Suppressor macrophage treated with lipopolysaccharide for 1 hour (primary cell): Measurements from ENCODE around the gene USP32.
"Not testable (repeated sequence)": the region's sequence is repeated elsewhere in the genome, so short reads cannot be mapped to it uniquely, and the experiment has no call there.

Source experiments
- DNase-seq, 3 donors: peaks; one replicate each; pipeline ENCODE4 v3.0.0-alpha.2; 2020 to 2022

Gene USP32

DNA sequence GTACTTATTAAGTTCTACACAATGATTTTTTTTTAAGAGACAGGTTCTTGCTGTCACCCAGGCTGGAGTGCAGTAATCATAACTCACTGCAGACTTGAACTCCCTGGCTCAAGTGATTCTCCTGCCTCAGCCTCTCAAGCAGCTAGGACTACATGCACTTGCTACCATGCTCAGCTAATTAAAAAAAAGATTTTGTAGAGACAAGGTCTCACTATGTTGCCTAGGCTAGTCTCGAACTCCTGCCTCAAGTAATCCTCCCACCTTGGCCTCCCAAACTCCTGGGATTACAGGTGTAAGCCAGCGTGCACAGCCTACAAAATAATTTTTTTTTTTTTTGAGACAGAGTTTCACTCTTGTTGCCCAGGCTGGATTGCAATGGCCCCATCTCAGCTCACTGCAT lies 22.2 kb downstream of the USP32 start:
- DNase-seq: no peak

GRCh38 chr17:60363700-60364405 lies 28.1 kb downstream of the USP32 start:
- DNase-seq: no peak

DNA sequence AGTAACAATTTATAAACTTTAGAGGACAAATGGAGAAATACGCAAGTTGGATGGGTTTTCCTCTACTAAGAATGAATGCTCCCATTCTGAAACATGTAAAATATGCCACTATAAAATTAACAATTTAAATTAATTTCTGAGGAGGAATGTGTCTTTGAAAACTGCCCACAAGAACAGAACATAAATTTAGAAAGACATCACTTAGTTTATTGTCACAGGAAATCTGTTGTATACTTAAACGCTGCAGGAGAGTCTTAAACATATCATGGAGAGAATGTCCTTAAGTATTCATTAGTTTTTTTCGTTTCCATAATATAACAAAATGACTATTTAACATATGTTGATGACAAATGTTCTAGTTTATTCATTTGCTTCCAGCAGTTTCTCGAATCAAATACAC lies 29.6 kb downstream of the USP32 start:
- no peak for DNase-seq

GRCh38 chr17:60361889-60362288 lies 30.0 kb downstream of the USP32 start:
- DNase-seq: no peak

GRCh38 chr17:60359415-60359814 lies 32.5 kb downstream of the USP32 start:
- DNase-seq: no peak

DNA sequence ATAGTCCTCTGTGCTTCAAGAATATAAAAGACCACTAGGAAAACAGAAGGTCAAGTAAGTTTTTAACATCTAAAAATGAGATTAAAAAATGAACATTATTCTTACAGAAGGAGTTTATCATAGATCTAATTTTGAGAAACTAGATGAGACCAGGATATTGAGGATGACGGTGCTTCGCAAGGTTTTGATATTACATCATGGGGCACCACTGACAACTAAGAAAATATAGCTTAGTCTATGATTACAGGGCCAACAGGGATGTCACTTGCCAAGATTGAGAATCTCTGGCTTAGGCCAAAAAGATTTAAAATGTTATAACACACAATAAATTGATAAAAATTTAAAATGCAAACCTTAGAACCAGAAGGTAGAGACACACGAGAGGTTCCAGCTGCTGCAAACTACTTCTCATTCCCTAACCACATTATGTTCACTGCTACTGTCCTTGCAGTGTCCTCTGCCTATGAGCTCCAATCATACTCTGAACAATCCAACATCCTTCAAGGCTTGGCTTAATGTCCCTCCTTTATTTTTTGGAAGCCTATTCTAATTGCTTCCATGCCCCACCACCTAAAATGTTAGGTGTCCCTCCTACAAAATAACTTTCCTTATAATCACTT lies 33.2 kb downstream of the USP32 start:
- no peak for DNase-seq

GRCh38 chr17:60356940-60357339 lies 35.0 kb downstream of the USP32 start:
- no peak for DNase-seq

DNA sequence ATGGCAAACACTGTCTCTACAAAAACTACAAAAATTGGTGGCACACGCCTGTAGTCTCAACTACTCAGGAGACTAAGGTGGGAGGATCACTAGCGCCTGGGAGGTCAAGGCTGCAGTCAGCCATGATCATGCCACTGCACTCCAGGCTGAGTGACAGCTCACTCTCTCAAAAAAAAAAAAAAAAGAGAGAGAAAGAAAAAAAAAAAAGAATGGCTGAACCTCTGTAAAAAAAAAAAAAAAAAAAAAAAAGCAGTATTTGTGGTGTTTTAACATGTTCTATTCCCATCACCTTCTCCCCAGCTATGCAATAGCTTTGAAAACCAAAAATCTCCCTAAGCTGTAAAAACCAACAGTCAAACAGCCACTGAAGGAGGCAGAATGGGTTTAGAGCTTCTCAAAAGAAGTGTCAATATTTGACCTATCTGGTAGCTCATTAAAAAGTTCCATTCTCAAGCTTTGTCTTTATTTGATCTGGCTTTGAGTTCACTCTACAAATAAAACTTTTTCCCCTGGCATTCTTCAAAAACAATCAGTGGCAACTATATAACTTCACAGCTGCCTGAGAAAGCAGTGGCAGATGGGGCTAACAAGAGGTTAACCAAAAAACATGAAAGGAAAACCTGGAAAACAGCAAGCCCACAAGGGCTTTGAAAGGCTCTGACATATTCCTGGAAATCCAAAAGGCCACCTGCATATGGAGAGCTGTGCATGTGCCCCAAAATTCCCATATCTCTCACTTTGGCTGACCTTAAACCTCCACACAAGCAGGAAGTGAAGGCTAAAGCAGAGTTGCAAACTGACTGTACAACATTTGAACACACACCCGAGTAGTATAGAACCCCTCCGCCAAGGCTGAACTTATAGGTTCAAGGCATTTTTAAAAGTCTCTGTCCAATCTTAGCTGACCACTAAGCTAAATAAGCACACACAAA lies 36.0 kb downstream of the USP32 start:
- no peak for DNase-seq

GRCh38 chr17:60354223-60354622 lies 37.7 kb downstream of the USP32 start:
- no peak for DNase-seq

GRCh38 chr17:60353773-60354172 lies 38.2 kb downstream of the USP32 start:
- no peak for DNase-seq

DNA sequence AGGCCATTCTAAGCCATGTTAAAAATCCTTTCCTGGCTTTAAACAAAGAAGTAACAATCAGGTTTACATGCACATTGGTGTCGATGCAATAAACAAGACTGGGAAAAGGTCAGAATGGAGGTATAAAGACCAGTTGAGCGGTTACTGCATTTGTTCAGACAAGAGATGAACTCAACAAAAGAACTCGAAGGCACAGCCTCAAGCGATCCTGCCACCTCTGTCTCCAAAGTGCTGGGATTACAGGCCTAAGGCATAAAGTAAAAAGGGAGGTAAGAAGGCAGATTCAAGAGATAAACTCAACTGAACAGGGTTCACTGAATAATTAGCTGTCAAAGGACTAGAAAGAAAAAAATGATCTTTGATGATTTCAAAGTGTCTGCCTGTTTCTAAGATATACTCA lies 39.4 kb downstream of the USP32 start:
- DNase-seq: no peak

DNA sequence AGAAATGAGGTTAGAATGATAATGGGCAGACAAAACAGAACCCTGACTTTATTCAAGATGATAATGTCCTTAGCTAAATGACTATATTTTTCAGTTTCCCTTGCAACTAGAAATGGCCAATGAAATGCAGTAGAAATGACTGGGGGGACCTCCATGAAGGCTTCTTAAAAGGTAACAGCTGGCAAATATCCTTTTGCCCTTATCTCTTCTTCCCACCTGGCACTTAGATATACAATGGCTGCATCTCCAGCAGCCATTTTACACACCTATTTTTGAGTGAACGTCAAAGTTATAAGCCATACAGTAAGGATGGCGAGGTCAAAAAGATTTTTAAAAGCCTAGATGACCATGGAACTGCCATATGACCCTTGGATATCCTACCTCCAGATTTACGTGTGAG lies 39.9 kb downstream of the USP32 start:
- no peak for DNase-seq

DNA sequence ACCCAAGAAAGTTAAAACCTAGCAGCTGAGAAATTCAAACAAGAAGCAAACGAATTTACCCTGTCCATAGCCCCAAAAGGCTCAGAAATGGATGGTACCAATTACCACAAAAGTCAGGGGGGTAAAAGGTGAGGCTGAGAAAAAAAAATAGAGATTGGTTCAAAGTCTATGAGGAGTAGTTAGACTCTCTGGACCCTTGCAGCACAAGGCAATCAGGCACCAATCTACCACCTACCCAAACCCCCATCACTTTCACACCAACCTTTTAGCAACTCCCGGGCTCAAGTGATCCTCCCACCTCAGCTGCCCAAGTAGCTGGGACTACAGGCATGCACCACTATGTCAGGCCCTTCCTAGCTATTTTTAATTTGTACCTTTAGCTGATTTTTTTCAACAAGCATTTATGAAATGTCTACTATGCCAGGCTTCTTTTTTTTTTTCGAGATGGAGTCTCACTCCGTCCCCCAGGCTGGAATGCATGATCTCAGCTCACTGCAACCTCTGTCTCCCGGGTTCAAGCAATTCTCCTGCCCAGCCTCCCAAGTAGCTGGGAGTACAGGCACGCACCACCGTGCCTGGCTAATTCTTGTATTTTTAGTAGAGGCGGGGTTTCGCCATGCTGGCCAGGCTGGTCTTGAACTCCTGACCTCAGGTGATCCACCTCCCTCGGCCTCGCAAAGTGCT lies 40.8 kb downstream of the USP32 start:
- DNase-seq: no peak

DNA sequence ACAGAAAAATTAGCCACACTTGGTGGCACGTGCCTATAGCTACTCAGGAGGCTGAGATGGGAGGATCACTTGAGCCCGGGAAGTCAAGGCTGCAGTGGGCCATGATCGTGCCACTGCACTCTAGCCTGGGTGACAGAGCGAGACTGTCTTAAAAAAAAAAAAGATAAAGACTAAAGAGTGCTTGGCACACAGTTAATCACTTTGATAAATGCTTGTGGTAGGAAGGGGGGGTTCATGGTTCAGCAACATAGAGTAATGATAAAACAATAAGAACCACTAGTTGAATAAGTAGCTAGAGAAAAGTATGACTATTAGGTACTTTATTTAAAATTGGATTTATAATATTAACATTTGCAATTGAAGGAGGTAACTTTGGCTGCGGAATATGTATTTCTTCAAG lies 43.3 kb downstream of the USP32 start:
- DNase-seq: no peak

DNA sequence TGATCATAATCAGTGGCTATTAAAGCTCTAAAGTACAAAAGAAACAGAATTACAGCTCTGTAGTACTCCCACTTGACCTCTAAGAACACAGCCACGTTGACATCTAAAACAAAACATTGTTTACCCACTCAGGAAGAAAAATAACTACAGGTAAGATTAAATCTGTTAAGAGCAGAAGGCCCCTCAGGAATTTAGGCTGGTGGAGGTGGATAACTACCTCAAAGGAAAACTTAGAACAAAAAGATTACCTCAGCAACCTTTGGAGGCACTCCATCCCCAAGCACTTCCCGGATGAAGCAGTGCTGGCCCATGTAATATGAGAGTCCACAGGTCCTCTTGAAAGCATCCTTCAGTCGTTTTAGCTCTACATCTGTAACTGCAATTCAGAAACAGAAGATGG lies 46.7 kb downstream of the USP32 start:
- no peak for DNase-seq

GRCh38 chr17:60342492-60342891 lies 49.4 kb downstream of the USP32 start:
- not testable (repeated sequence) for DNase-seq

- DNase-seq: no peak
Measured at GRCh38 chr17:60335289-60335688, 56.6 kb downstream of the USP32 start.

DNA sequence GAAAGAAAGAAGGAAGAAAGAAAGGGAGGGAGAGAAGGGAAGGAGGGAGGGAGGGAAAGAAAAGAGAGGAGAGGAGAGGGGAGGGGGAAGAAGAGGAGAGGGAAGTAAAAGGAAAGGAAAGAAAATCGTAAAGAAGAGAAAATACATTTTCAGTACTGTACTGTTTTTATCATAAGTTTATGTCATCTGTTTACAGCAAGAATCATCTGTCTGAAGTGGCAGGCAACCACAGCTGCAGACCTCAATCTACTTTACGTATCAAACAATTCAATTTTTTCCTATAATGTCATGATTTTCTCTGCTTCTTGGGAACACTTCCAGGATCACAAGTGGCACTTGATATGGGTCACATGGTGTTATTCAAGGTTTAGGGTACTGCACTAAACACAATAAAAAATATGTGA lies 58.3 kb downstream of the USP32 start:
- DNase-seq: no peak

DNA sequence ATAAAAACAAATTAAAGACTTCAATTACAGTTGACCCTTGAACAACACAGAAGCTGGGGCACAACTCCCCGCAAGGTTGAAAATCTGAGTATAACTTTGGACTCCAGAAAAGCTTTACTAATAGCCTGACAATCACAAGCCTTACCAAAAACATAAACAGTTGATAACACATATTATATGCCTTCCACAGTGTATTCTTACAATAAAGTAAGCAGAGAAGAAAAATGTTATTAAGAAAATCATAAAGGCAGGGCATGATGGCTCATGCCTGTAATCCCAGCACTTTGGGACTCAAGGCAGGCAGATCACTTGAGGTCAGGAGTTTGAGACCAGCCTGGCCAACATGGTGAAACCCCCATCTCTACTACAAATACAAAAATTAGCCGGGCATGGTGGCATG lies 58.9 kb downstream of the USP32 start:
- DNase-seq: not testable (repeated sequence)

DNA sequence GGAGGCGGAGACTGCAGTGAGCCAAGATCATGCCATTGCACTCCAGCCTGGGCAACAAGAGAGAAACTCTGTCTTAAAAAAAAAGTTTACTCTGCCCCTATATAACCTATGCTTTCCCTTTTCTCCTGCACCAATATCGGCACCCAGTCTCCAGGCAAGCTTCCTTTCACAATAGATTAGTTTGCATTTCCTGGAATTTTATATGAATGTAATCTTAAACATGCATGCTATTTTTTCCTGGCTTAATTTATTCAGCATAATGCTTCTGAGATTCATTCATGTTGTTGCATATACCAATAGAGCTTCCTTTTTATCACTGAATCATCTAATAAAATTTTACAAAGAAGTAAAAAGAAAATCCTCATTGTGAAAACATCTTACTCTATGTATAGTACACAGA lies 59.4 kb downstream of the USP32 start:
- DNase-seq: no peak

GRCh38 chr17:60330731-60331130 lies 61.2 kb downstream of the USP32 start:
- no peak for DNase-seq

DNA sequence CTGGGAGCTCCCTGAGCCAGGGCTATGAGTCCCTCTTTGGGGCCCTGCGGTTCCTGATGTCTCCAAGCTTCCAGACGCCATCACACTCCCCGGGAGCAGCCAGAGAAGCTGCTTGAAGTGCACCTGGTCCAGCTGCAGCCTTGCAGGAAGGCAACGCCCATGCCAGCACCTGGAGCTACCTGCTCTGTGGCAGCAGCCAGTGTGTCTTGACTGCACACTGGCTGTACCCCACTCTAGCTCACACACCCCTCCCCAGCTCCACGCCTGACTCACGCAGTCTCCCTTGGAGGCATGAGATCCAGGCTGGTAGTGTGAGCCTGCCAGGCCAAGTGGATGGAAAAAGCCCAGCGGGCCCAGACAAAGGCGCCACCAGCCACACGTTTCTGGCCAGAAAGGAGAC lies 63.3 kb downstream of the USP32 start:
- no peak for DNase-seq

DNA sequence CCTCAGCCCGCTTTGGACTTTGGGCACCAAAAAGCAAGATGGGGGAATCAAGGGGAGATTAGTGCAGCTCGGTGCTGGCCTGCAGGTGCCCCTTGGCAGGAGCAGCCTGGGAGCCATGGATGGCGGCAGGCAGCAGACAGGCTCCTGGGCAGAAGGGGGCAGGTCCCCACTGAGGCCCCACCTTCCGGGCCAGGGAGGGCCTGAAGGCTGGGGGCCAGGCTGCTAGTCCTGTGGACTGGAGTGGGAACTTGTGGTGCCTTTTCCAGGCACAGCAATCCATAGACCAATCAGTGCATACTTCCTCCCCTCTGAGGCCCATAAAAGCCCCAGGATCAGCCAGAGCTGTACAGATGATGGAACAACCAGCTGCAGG lies 64.0 kb downstream of the USP32 start:
- DNase-seq: no peak
